K562 (cell line): Measurements from ENCODE around the gene TOR1AIP2. TPM values are rescaled to one million over a fixed set of nuclear protein-coding genes. Genes with fewer than 3 reads are reported as not detected.

Experiments
- CREBBP ChIP-seq: IDR thresholded peaks from one replicate; pipeline ENCODE4 v1.6.1; 2012; ENCODE audit warnings: low read depth, mild to moderate bottlenecking, control low read depth, inconsistent platforms, low read length
- DPF2 ChIP-seq: fragments of 450-650 bp; IDR thresholded peaks from 2 replicates; pipeline ENCODE4 v1.6.1; 2016
- E2F1 ChIP-seq: sonication (generic); formaldehyde crosslinking; IDR thresholded peaks from 2 replicates; pipeline ENCODE4 v1.8.1; 2023; ENCODE audit warnings: mild to moderate bottlenecking, missing genetic modification reagents, moderate library complexity
- ELF1 ChIP-seq: fragments of 200-800 bp; sonication (Bioruptor generic); IDR thresholded peaks from 2 replicates; pipeline ENCODE4 v1.6.1; 2016; ENCODE audit warnings: missing genetic modification characterization, missing compliant biosample characterization
- FOXO4 ChIP-seq: fragments of 450-650 bp; formaldehyde crosslinking; IDR thresholded peaks from 2 replicates; pipeline ENCODE4 v1.4.0; 2020; ENCODE audit warnings: mild to moderate bottlenecking, moderate library complexity
- HDAC2 ChIP-seq: fragments of 450-650 bp; IDR thresholded peaks from 2 replicates; pipeline ENCODE4 v1.6.1; 2016; ENCODE audit warnings: mild to moderate bottlenecking
- HDAC8 ChIP-seq: fragments of 450-650 bp; IDR thresholded peaks from 2 replicates; pipeline ENCODE4 v1.6.1; 2016; ENCODE audit warnings: mild to moderate bottlenecking, missing genetic modification characterization, moderate library complexity, missing compliant biosample characterization
- HSF4 ChIP-seq: fragments of 250-450 bp; sonication (Bioruptor Pico); IDR thresholded peaks from 2 replicates; pipeline ENCODE4 v2.1.2; 2022; ENCODE audit warnings: mild to moderate bottlenecking, moderate library complexity, borderline replicate concordance
- IFI16 ChIP-seq: fragments of 250-450 bp; sonication (Bioruptor Pico); IDR thresholded peaks from 2 replicates; pipeline ENCODE4 v2.1.2; 2022; ENCODE audit warnings: mild to moderate bottlenecking, inconsistent platforms
- JUND ChIP-seq, 2 experiments: IDR thresholded peaks; 2 replicates in 1 of 2; 3 replicates in 1 of 2; pipeline ENCODE4 v1.6.1; 2011; ENCODE audit warnings: borderline replicate concordance in 2 of 2, low read depth in 2 of 2, low read length in 2 of 2, improper control_type of control experiment in 1 of 2, missing biosample characterization in 1 of 2, missing genetic modification characterization in 1 of 2, missing genetic modification reagents in 1 of 2
- KAT2B ChIP-seq: IDR thresholded peaks from one replicate; pipeline ENCODE4 v1.6.1; 2012; ENCODE audit warnings: low read depth, mild to moderate bottlenecking, control low read depth, inconsistent platforms, low read length, moderate library complexity
- NFATC3 ChIP-seq: fragments of 450-650 bp; IDR thresholded peaks from 2 replicates; pipeline ENCODE4 v1.6.1; 2017; ENCODE audit warnings: mild to moderate bottlenecking
- POLR3G ChIP-seq: IDR thresholded peaks from 2 replicates; pipeline ENCODE4 v1.6.1; 2011; ENCODE audit not compliant: insufficient read length, insufficient replicate concordance; ENCODE audit errors: extremely low read depth
- RBM25 ChIP-seq: fragments of 200-400 bp; formaldehyde crosslinking; IDR thresholded peaks from 2 replicates; pipeline ENCODE4 v1.6.1; 2018; ENCODE audit warnings: low read length, low read depth, moderate library complexity; ENCODE audit not compliant: severe bottlenecking
- TCF3 ChIP-seq: sonication (generic); formaldehyde crosslinking; IDR thresholded peaks from 2 replicates; pipeline ENCODE4 v1.4.0; 2020; ENCODE audit warnings: mild to moderate bottlenecking, missing genetic modification reagents
- ZNF134 ChIP-seq: fragments of 250-450 bp; sonication (Bioruptor Pico); conservative IDR thresholded peaks from 2 replicates; pipeline ENCODE4 v1.4.0; 2020
- ZNF239 ChIP-seq: fragments of 250-450 bp; sonication (Bioruptor Pico); IDR thresholded peaks from 2 replicates; pipeline ENCODE4 v1.4.0; 2020; ENCODE audit warnings: mild to moderate bottlenecking
- ZNF282 ChIP-seq: sonication (generic); formaldehyde crosslinking; IDR thresholded peaks from 2 replicates; pipeline ENCODE4 v1.8.1; 2023; ENCODE audit warnings: missing genetic modification reagents
- ZNF347 ChIP-seq: fragments of 450-650 bp; formaldehyde crosslinking; IDR thresholded peaks from 2 replicates; pipeline ENCODE4 v1.4.0; 2020; ENCODE audit warnings: low read depth, mild to moderate bottlenecking, moderate library complexity
- ZNF699 ChIP-seq: fragments of 250-450 bp; sonication (Bioruptor Pico); IDR thresholded peaks from 2 replicates; pipeline ENCODE4 v1.8.0; 2021; ENCODE audit warnings: mild to moderate bottlenecking, moderate library complexity; ENCODE audit not compliant: insufficient replicate concordance
- polyA plus RNA-seq, 8 experiments: library from polyadenylated mRNA; depleted of rRNA in 4 of 8; stranded (reverse) in 5 of 8; unstranded in 3 of 8; fragments of >200 nt; fragmentation: Nextera tagmentation in 2 of 8; fragmentation: Illumina TruSeq in 1 of 8; extraction: Ambion mirVana in 2 of 8; extraction: Trizol in 1 of 8; gene quantifications; 2 replicates each; pipeline versions ENCODE4 v1.2.1 to v1.2.3, GENCODE V29; 2011 to 2014; ENCODE audit warnings: inconsistent platforms in 1 of 8, missing spikeins in 1 of 8
- total RNA-seq, 7 experiments: library from RNA; depleted of rRNA in 6 of 7; stranded (reverse); fragments of >200 nt in 6 of 7; fragmentation: Illumina TruSeq in 2 of 7; extraction: Trizol in 2 of 7; gene quantifications; 2 replicates each; pipeline versions ENCODE4 v1.2.1 to v1.2.3, GENCODE V29; 2011 to 2021; ENCODE audit warnings: low replicate concordance in 1 of 7
- TF ChIP-seq, protein P1 (sequence below): sonication (generic); formaldehyde crosslinking; IDR thresholded peaks from 2 replicates; pipeline ENCODE4 v1.8.0; 2022; ENCODE audit warnings: mild to moderate bottlenecking, missing genetic modification reagents
- TF ChIP-seq, protein P2 (sequence below): fragments of 450-650 bp; formaldehyde crosslinking; IDR thresholded peaks from 2 replicates; pipeline ENCODE4 v1.4.0; 2020; ENCODE audit warnings: mild to moderate bottlenecking
- TF ChIP-seq, protein P3 (sequence below), 3 experiments: IDR thresholded peaks in 2 of 3; conservative IDR thresholded peaks in 1 of 3; 2 replicates each; pipeline ENCODE4 v1.5.1; 2011 to 2012; ENCODE audit warnings: low read length in 3 of 3, mild to moderate bottlenecking in 3 of 3, control low read depth in 2 of 3, improper control_type of control experiment in 1 of 3, inconsistent platforms in 1 of 3, low read depth in 1 of 3, mixed read lengths in 1 of 3, moderate library complexity in 1 of 3; ENCODE audit not compliant: insufficient read depth in 2 of 3

The TOR1AIP2 gene
- total and polyA plus RNA-seq, 9 of the 15 experiments (the other 6 are each of a cell fraction or from before 2014, with no cell fraction given) = 16.7 to 122 (median 41.4) TPM

GRCh38 chr1:179877586-179878265 lies at the start of gene TOR1AIP2 (continued):
- peak; percentile 22; the same call in 1 of the 2 replicates for TF ChIP-seq TCF3 (CRISPR knock-in tag)
- TF ChIP-seq FOXO4 (CRISPR knock-in tag) = no peak
- TF ChIP-seq ZNF134 (CRISPR knock-in tag) = 0 out of 2 replicates have a peak, but pooled peaks have one; percentile 38
- TF ChIP-seq RBM25 = peak; percentile 98
- TF ChIP-seq, protein P1, sequence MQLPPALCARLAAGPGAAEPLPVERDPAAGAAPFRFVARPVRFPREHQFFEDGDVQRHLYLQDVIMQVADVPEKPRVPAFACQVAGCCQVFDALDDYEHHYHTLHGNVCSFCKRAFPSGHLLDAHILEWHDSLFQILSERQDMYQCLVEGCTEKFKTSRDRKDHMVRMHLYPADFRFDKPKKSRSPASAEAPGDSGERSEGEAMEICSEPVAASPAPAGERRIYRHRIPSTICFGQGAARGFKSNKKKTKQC (CRISPR knock-in tag) = no peak
- no peak for TF ChIP-seq ZNF347 (CRISPR knock-in tag)
- TF ChIP-seq JUND (IDR thresholded peaks at IDR 0.05; ENCODE audit: borderline replicate concordance, low read depth, low read length) = peak; percentile 77
- peak; percentile 64; the same call in 1 of the 3 replicates for TF ChIP-seq JUND (tag; IDR thresholded peaks at IDR 0.05; ENCODE audit: borderline replicate concordance, low read depth, low read length)
- no peak for TF ChIP-seq ZNF239 (CRISPR knock-in tag)
- TF ChIP-seq ZNF282 = no peak
- no peak for TF ChIP-seq CREBBP
- TF ChIP-seq, protein P2, sequence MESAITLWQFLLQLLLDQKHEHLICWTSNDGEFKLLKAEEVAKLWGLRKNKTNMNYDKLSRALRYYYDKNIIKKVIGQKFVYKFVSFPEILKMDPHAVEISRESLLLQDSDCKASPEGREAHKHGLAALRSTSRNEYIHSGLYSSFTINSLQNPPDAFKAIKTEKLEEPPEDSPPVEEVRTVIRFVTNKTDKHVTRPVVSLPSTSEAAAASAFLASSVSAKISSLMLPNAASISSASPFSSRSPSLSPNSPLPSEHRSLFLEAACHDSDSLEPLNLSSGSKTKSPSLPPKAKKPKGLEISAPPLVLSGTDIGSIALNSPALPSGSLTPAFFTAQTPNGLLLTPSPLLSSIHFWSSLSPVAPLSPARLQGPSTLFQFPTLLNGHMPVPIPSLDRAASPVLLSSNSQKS (CRISPR knock-in tag) = no peak
- no peak for TF ChIP-seq IFI16 (CRISPR knock-in tag)
- TF ChIP-seq POLR3G = no peak
- TF ChIP-seq HSF4 = no peak
- TF ChIP-seq NFATC3 = no peak
- TF ChIP-seq ZNF699 (CRISPR knock-in tag) = no peak
- peak; percentile 94 for TF ChIP-seq HDAC2
- no peak; the same call in 1 of the 2 replicates for TF ChIP-seq DPF2
- TF ChIP-seq E2F1 (CRISPR knock-in tag) = no peak
- TF ChIP-seq, protein P3, sequence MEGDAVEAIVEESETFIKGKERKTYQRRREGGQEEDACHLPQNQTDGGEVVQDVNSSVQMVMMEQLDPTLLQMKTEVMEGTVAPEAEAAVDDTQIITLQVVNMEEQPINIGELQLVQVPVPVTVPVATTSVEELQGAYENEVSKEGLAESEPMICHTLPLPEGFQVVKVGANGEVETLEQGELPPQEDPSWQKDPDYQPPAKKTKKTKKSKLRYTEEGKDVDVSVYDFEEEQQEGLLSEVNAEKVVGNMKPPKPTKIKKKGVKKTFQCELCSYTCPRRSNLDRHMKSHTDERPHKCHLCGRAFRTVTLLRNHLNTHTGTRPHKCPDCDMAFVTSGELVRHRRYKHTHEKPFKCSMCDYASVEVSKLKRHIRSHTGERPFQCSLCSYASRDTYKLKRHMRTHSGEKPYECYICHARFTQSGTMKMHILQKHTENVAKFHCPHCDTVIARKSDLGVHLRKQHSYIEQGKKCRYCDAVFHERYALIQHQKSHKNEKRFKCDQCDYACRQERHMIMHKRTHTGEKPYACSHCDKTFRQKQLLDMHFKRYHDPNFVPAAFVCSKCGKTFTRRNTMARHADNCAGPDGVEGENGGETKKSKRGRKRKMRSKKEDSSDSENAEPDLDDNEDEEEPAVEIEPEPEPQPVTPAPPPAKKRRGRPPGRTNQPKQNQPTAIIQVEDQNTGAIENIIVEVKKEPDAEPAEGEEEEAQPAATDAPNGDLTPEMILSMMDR (IDR thresholded peaks at IDR 0.05 in 2 of 3, conservative IDR thresholded peaks at IDR 0.05 in 1 of 3; ENCODE audit: insufficient read depth in 2 of 3, low read depth in 1 of 3, low read length in 3 of 3) = peak in 2 of 3 experiments; percentile 13 to 20; a peak in 1 of 6 replicates
- no peak; the same call in 1 of the 2 replicates for TF ChIP-seq ELF1 (tag)
- no peak for TF ChIP-seq KAT2B
- no peak for TF ChIP-seq HDAC8
